Head of caudate nucleus (tissue), 42 donors: ENCODE data around the gene AUTS2.

Experiments
- DNase-seq, 42 donors: peaks; one replicate each; pipeline versions ENCODE4 v3.0.0 to v3.0.0-alpha.2; 2020 to 2021; ENCODE audit warnings: mixed read lengths in 7 of 42
- intact Hi-C: fragments of 100-400 bp; cut with DNase I; formaldehyde crosslinking; loops from one replicate; pipeline ENCODE4 v1.15.0; 2022

AUTS2 gene

DNA sequence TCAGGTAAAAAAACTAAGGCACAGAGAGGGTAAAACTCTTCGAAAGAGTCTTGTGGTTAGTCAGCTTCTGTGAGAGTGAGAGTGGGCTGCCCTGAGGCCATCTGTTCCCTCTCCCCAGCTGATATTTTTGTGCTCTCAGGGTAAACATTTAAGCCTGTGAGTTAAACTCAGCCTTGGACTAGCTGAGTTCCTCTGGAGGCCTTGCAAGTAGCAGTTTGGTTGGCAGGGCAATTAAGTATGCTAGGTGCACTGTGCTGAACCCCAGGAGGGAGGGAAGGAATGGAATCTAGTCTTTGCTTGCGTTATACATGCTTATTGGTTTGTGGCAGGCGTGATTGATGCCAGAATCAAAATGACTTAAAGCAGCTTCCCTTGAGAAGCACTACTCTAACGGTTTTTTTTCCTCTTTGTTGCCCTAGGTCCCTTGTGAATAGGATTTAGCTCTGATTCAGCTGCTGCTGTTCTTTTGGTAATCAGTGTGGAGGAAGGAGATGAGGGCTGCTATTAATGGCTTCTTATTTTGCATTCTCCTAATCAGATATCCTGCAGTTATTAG is 140.2 kb downstream of the AUTS2 start:
- peak in 3 of 42 donors; percentile 8 to 15 (median 10) for DNase-seq
- intact Hi-C loops = no loop called here

DNA sequence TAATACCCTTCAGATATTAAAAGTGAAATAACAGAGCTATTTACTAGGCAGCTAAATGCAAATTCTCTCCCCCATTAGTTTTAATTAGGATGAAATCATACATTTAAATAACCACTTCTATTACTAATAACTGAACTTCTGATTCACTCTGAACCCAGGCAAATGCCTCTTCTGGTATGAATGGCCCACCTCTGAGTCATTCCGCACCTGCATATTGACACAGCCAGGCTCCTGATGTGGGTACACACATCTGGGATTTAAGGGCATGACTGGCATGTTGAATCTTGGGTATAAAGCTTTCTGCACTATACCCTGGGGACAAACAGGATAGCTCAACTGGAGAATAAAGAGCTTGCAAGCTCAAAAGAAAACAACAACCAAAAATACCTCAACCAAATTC is 140.9 kb downstream of the AUTS2 start:
- intact Hi-C loops = no loop called here
- peak in 2 of 42 donors; percentile 9 to 15 for DNase-seq

DNA sequence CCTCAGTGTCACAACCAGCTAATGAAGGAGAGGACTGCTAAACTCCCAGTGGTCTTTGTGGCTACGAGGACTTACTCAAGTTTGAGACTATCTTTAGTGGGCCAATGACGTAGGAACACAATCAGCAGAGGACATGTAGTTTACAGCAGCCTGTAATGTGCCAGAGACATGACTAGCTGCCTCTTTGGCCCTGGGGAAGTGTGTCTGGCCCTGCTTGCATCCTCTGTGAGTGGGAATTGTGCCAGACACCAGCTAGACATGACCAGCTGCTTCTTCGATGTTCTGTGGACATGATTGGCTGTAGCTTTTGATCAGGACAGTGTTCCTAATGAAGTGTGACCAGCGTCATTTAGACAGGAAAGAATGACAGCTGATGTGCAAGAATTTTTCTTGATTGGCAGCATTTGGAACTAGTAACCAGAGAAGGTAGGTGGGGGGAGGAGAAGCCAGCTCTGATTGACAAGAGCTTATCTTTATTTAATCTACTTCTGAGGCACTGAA is 141.7 kb downstream of the AUTS2 start:
- intact Hi-C loops = no loop called here
- peak in 36 of 42 donors; percentile 12 to 79 (median 44) for DNase-seq

DNA sequence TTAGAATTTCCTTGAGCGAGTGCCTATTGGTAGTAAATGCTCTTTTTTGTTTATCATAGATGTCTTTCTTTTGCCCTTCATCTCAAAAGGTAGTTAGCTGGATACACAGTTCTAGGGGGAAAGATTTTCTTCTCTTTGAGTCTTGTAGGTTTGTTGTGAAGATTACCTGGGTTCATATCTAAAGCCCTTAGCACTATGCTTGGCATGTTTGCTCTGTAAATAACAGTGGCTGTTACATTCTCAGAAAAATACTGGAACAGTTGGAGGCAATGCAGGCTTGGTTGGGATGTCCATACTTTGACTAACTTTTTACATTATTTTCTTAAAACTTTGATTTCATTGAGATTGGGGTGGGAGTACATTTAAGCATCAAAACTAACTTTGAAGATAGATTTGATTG is 144.0 kb downstream of the AUTS2 start:
- no peak for DNase-seq
- intact Hi-C loops = no loop called here

DNA sequence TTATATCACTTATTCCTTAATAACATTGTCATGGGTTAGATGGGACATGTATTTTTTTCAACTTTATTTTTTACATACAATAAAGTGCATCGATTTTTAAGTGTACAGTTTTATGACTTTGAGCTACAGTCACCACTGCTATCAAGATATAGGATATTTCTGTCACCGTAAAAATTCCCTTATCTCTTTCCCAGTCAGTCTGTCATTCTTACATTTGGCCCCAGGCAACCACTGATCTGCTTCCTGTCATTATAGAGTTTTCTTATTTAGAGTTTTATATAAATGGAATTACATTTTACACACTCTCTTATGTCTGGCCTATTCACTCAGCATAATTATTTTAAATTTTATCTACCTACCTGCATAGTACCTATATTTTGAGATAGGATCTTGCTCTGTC is 145.2 kb downstream of the AUTS2 start:
- intact Hi-C loops = no loop called here
- DNase-seq = no peak

DNA sequence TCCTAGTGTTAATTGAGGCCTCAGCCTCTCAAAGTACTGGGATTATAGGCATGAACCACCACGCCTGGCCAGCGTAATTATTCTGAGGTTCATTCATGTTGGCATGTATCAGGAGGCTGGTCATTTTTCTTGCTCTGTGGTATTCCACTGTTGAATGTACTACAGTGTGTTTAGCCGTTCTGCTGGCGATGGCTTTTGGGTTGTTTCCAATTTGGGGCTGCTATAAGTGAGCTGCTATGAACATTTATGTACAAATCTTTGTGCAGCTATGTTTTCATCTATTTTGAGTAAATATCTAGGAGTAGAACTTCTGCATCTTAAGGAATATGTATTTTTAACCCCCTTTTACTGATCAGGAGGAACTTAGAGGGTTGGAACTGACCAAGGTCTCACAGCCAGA is 145.8 kb downstream of the AUTS2 start:
- no peak for DNase-seq

DNA sequence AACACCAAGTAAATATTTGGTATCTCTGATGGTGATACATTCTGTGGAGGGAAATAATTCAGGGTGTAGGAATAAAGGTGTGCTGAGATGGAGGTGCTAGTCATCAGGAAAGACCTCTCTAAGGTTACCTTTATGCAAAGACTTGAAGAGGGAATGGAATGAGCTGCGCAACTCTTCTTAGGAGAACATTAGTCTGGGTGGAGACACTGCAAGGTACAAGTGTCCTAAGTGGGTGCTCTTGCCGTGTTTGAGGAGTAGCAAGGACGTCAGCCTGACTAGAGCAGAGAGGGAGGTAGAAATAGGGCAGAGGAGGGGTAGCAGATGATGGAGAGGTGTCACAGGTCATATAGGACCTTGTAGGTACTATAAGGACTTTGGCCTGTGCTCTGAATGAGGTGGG is 148.1 kb downstream of the AUTS2 start:
- DNase-seq = no peak
- intact Hi-C loops = no loop called here

More for the DNA sequence above, 145.8 kb downstream of the AUTS2 start:
- intact Hi-C loops = no loop called here

DNA sequence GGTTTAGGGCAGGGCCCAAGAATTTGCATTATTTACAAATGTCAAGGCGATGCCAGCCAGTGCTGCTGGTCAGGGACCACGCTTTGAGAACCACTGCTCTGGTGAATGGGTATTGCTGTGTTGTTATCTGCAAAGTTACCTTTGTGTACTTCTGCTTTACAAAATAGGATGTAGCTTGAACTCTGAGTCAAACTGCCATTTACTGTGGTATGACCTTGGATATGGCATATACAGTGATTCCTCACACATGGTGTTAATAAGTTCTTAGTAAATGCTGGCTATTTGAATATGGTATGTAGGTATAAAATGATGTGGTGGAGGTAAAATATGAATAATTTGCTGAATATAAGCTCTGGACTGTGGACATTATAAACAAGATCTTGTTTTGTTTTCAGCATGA is 148.9 kb downstream of the AUTS2 start:
- intact Hi-C loops = no loop called here
- no peak for DNase-seq

DNA sequence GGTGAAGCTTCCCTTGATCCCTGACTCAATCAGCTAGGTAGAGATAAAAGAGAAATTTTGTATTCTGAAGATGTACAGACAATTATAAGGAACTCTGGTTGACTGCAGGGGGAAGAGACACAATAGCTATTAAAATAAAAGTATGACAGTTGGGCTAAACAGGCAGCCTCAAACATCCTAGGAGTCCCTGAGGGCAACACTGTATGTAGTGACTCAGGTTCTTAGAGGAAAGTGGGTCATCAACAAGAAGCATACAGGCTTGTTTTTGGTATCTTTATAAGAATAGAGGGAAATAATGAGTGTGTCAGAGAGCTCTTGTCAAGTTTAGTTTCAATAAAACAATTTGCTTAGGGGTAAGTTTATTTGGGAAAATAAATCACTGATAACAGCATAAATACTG is 150.3 kb downstream of the AUTS2 start:
- DNase-seq = no peak
- intact Hi-C loops = no loop called here

DNA sequence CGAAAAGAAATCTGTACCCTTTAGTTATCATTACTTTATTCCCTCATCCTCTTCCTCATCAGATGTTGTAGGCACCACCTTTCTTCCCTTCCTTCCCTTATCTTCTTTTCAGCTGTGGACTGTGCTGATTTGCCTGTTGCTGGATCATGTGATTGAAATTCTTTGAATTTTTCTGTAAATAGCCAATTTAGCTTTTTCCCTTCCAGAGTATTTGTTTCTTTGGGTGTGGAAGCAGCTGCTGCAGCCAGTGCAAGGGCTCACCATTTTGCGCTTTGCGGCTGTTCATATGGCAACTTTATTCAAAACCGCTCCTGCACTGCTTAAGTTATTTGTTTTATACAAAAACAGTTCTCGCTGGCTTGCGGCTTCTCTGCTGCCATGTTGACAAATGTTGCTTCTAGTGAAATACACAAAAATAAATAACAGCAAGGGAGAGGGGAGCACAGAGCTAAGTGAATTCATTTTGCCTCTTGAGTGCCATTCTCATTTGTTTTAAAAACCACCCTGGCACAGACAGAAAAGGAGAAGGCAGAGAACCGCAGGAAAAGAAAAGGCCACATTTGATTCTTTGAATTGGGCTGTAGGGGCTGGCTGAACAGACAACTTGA is 151.2 kb downstream of the AUTS2 start:
- intact Hi-C loops = no loop called here
- DNase-seq = no peak

DNA sequence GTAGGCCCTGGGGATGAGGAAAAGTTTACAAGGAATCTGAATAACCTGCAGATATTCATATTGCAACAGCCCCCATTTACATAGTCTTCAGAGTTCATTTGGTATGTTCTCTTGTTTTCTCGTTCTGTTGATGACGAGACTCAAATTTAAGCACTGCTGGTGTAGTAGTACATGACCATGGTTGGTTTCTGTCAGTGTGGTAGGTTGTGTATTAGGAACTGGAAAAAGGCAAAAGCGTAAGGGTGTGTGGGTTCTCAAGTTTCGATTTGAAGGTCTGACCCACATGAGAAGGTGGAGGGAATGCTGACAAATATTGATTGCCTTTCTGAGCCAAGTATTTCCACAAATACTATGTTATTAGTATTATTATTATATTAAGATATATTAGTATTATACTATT is 151.7 kb downstream of the AUTS2 start:
- no peak for DNase-seq
- intact Hi-C loops = no loop called here

DNA sequence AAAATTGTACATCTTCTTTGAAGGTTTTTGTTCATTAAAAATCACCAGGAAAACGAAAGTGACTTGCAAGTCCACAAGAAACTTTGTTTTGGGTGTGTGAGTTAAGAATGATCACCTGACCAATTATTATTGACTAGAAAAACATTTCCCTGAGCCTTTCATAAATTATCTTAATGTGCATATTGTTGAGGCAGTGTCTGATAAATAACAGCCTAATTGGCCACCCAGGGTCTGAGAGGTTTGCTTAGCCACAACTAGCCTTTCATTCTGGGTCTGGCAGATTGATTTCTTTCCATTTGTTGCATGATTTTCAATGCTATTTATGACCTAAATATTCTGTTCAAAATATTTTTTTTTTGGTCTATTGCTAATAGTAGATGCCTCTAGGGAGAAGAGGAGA is 152.8 kb downstream of the AUTS2 start:
- no peak for DNase-seq
- intact Hi-C loops = no loop called here

DNA sequence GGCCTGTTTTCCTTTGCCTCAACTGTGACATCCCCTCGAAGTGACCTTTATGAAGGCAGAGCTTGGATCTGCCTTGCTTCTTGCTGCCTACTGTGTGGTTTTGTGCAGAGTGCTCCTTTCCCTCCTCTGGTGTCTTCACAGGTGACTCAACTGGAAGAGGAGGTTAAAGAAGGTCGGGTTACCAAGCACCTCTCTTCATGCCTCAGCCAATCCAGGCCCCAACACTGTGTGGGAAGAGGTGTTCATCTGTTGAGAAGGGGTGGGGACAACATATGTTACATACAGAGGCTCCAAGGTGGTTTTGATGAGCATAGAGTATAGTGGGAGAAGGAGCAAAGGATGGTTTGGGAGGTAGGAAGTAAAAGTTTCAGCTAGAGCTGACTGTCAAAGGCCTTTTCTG is 155.7 kb downstream of the AUTS2 start:
- DNase-seq = no peak
- intact Hi-C loops = no loop called here

DNA sequence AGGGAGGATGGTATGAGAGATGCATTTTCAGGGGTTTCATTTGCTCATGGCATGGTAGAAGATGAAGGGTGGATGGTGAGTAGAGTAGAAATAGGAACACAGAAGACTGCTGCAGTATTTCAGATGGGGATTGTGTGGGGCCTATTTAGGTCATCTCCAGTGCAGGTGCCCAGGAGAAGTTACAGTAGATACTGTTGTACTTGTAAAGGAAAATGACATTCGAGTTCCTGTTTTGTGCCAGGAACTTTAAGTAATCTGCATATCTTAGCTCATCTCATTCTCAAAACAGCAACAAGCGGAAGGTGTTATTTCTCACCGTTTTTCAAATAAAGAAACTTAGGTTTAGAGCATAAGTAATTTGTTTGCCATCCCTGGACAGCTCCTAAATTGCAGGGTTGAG is 156.2 kb downstream of the AUTS2 start:
- intact Hi-C loops = no loop called here
- DNase-seq = no peak

DNA sequence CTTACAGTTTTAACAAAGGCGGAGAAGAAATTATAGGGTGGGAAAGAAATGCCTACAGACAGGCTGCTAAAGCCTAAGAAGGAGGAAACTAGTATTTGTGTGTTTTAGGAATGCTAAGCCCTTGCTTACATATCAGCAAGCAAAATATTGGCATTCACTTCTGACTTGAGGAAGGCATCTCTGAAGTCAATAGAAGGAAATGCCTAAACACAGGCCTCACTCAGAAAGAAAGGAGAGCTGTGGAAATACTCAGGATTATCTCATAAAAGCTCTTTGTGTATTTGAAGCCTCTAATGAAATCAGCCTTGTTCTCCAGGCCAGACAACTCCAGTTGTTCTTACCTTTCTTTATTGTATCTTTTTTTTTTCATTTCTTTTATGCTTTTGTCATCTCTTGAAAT is 158.0 kb downstream of the AUTS2 start:
- intact Hi-C loops = no loop called here

DNA sequence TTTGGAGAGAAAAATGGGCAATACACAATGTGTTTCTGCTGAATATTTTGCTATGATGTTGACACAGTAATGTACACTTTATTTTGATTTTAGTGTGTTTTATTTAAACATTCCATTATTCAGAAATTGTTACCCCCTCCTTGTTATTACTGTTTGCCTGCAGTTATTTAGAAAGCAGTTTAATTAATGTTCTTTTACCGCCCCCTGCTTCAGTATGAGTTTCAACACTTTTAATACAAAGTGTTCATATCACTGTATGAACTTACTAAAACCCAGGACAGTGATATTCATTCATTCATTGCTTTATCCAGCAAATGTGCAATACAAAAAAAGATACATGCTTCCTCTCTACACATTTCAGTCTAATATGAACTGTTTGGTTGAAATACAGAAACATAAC is 159.3 kb downstream of the AUTS2 start:
- intact Hi-C loops = no loop called here
- DNase-seq = no peak

More for the DNA sequence above, 158.0 kb downstream of the AUTS2 start:
- DNase-seq = no peak

DNA sequence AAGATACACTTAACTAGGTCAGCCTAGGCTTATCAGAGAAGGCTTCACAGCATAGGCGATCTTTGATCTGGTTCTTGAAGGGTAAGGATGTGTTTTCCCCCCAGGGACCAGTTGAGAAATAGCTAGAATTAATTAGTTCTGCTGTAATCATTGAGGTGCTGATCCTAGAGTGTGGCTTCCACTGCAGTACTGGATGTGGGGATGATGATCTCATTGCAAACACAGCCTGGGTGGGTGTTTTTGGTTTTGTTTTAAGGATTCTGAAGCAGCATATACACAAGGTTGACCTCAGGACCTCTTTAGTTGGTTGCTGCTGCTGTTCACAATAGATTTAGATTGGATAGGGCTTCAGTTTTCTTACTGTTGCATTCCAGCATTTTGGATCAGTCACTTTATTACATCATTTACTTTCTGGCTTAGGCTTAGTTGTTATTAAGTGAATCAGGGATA is 159.7 kb downstream of the AUTS2 start:
- intact Hi-C loops = no loop called here
- DNase-seq = no peak

DNA sequence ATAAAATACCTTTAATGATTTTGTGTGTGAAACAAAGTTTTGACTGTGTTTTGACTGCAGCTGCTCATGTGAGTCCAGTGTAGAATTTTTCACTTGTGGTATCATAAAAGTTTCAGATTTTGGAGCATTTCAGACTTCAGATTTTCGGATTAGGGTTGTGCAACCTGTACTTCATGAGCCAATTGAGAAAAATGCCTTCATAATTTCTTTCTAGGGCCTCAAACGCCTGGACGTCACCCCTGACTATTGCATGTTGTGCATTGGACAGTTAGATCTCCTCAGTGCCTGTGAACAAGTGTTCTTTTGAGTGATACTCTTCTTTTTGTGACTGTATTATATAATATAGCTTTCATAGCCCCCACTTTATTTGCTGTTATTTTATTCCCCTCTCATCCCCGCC is 161.1 kb downstream of the AUTS2 start:
- intact Hi-C loops = no loop called here
- DNase-seq = no peak

DNA sequence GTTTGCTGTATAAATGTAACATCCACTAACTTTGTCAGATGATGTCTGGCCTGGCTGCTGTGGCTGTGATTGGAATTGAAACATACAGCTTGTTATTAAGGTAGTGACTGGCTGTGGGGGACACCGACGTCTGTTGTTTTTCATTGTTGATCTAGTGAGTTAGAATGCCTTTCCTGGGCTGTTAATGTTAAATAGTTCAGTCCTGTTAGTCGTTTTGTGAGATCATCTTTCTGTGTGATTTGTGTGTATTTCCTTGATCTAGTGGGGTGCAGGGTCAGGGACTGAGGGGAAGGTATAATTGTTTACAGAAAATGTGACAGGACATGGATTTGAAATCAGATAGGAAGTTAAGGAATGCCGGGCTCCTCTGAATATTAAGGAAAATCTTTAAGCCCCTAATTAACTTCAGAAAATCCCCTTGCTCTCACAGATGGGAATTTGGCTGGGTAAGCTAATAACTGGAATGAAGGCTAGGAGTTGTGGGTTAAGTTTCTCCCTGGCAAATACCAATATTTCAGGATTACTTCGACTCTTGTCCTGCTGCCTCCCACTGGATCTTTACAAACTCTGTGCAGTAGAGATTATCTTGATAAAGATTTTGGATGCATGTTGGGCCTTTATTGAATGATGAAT is 163.1 kb downstream of the AUTS2 start:
- no peak for DNase-seq
- intact Hi-C loops = no loop called here

DNA sequence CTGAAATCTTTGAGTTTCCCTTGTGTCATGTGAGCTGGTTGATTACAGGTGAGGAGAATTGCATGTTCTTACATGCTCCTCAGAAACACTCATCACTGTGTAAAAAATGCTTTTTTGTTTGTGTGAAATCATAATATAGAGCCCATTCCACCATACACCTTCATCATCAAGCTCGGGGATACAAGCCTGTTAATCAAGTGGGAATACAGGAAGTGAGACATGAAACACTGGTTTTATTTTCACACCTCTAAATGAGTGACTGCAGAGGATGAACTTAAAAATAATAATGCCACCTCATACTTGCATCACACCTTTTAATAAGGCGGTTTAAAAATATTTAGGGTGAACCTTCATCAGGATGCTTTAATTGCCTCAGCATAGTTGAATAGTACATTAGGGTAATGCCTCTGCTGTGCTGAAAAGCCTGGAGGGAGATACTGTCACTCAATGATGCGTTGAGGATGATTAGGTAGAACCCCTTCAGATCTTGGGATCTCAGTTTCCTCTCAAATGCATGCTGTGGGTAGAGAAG is 164.6 kb downstream of the AUTS2 start:
- no peak for DNase-seq
- intact Hi-C loops = no loop called here

DNA sequence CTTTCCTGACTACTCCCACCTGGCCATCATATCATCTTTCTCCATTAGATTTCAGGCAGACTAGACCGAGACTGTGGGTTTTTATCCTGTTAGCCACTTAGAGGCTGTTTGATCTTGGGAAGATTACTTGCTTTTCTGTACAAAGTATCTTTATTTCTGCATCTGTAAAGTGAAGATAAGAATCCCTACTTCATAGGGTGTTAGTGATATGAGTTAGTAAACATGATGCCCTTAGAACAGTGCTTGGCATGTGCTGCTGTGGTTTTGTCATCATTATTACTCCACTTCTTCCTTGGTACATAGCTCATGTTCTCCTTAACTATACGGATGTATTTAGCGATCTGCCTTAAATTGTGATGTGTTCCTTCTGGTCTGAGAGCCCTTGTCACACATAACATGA is 165.2 kb downstream of the AUTS2 start:
- intact Hi-C loops = no loop called here

More for the DNA sequence above, 165.2 kb downstream of the AUTS2 start:
- no peak for DNase-seq
